Fibroblast of lung (primary cell): ENCODE data around the gene ELOVL2.
"Not testable (repeated sequence)": the region's sequence is repeated elsewhere in the genome, so short reads cannot be mapped to it uniquely, and the experiment has no call there.

Experiments
- CTCF ChIP-seq, 2 donors: IDR thresholded peaks in 1 of 2; conservative IDR thresholded peaks in 1 of 2; 1 replicate in 1 of 2; 2 replicates in 1 of 2; pipeline ENCODE4 v1.5.1; 2011 to 2012; ENCODE audit warnings: low read length in 2 of 2, control low read depth in 1 of 2, inconsistent platforms in 1 of 2, low read depth in 1 of 2, mild to moderate bottlenecking in 1 of 2
- EZH2 ChIP-seq: IDR thresholded peaks from 2 replicates; pipeline ENCODE4 v1.5.1; 2012; ENCODE audit warnings: low read length, control low read depth, mild to moderate bottlenecking; ENCODE audit errors: missing control alignments

GRCh38 chr6:11003297-11003696, 40.8 kb downstream of the ELOVL2 start:
- TF ChIP-seq CTCF (conservative IDR thresholded peaks at IDR 0.05 in 1 of 2, IDR thresholded peaks at IDR 0.05 in 1 of 2; ENCODE audit: low read depth in 1 of 2, low read length in 2 of 2); EZH2: not testable (repeated sequence)
